MCF 10A (cell line): ENCODE measurements around the gene NDUFS6. TPM values are rescaled to one million over a fixed set of nuclear protein-coding genes. Genes with fewer than 3 reads are reported as not detected.

ENCODE experiments used
- BruUV-seq: library from RNA; stranded (reverse); fragments of 400-500 nt; replicated peaks from 2 replicates; lab custom pipeline; 2021; lab: Mats Ljungman, UMichigan
- CTCF ChIA-PET: fragments of 300-600 bp; sonication (Branson Sonifier 250); formaldehyde crosslinking; extraction: SDS; loops from one replicate; lab custom pipeline; 2021; ENCODE audit warnings: antibody characterized with exemption, inconsistent platforms; lab: Yijun Ruan, JAX
- POLR2A ChIA-PET: fragments of 300-600, 350-650 bp; sonication (Branson Sonifier 250); formaldehyde crosslinking; extraction: SDS; loops from one replicate; lab custom pipeline; 2020; ENCODE audit warnings: antibody characterized with exemption, inconsistent platforms; lab: Yijun Ruan, JAX
- DNase-seq: peaks from one replicate; pipeline ENCODE4 v3.0.0-alpha.2; 2018; ENCODE audit not compliant: unreplicated experiment
- H3K27ac Mint-ChIP-seq: one replicate; pipeline ENCODE4 v1.8.0; 2022; ENCODE audit warnings: mild to moderate bottlenecking, low read depth, mixed read lengths; ENCODE audit not compliant: unreplicated experiment
- H3K27me3 Mint-ChIP-seq: one replicate; pipeline ENCODE4 v1.8.0; 2022; ENCODE audit warnings: mixed read lengths; ENCODE audit not compliant: insufficient read depth, unreplicated experiment
- H3K36me3 Mint-ChIP-seq: one replicate; pipeline ENCODE4 v1.8.0; 2022; ENCODE audit warnings: mild to moderate bottlenecking, moderate library complexity, mixed read lengths; ENCODE audit not compliant: insufficient read depth, unreplicated experiment
- H3K4me1 Mint-ChIP-seq: one replicate; pipeline ENCODE4 v1.8.0; 2022; ENCODE audit warnings: mixed read lengths; ENCODE audit not compliant: insufficient read depth, unreplicated experiment
- H3K4me3 Mint-ChIP-seq: one replicate; pipeline ENCODE4 v1.8.0; 2022; ENCODE audit warnings: mild to moderate bottlenecking, moderate library complexity, mixed read lengths; ENCODE audit not compliant: unreplicated experiment
- H3K9me3 Mint-ChIP-seq: one replicate; pipeline ENCODE4 v1.8.0; 2022; ENCODE audit warnings: mixed read lengths; ENCODE audit not compliant: unreplicated experiment
- CTCF ChIP-seq: fragments of 200-600 bp; IDR thresholded peaks from one replicate; pipeline ENCODE4 v1.8.0; 2022; ENCODE audit warnings: antibody characterized with exemption, mild to moderate bottlenecking; ENCODE audit not compliant: unreplicated experiment
- intact Hi-C: fragments of 100-400 bp; cut with micrococcal nuclease; formaldehyde crosslinking; loops from 2 replicates; pipeline ENCODE4 v1.14.1; 2022
- total RNA-seq: library from RNA; stranded (reverse); gene quantifications from 2 replicates; pipeline ENCODE4 v1.2.3, GENCODE V29; 2022

NDUFS6 gene
- total RNA-seq, 1 experiment from 2014 or later, result 65.6 TPM

- CTCF ChIA-PET, result interaction anchor here (0.6 kb wide), 1 partner anchor 29 kb away, joined by 3 read pairs; no protein-coding TSS in a partner anchor
- intact Hi-C loops, result no loop called here
- POLR2A ChIA-PET, result no interaction called here
- Mint-ChIP-seq H3K27me3 (peaks cover 25% of the 10 kb centered on the region), H3K4me3 (no peak overlapping the region), H3K27ac (no peak overlapping the region), H3K9me3 (peaks cover 7% of the 10 kb centered on the region), H3K4me1 (no peaks in the 10 kb centered on the region), H3K36me3 (no peaks in the 10 kb centered on the region)
- BruUV-seq, result no TSS peak
- no peak for TF ChIP-seq CTCF
- no peak for DNase-seq
Measured at GRCh38 chr5:1757511-1757910, 43.7 kb upstream of the NDUFS6 start.

- no peaks in the 10 kb centered on the region for H3K4me1 Mint-ChIP-seq
- peaks cover 7% of the 10 kb centered on the region for H3K9me3 Mint-ChIP-seq
- ChIA-PET POLR2A (no interaction called here), CTCF (interaction anchor here (0.6 kb wide), 2 partner anchors 393 to 1039 kb away, joined by 3 to 4 read pairs; no protein-coding TSS in a partner anchor)
- no peak for DNase-seq
- BruUV-seq, result no TSS peak
- H3K27ac Mint-ChIP-seq, result no peak overlapping the region
- no peaks in the 10 kb centered on the region for H3K36me3 Mint-ChIP-seq
- no peak for TF ChIP-seq CTCF
- intact Hi-C loops, result no loop called here
- no peak overlapping the region for H3K4me3 Mint-ChIP-seq
- peaks cover 21% of the 10 kb centered on the region for H3K27me3 Mint-ChIP-seq
Measured at GRCh38 chr5:1758574-1758973, 42.6 kb upstream of the NDUFS6 start.

GRCh38 chr5:1759378-1759970, 41.7 kb upstream of the NDUFS6 start:
- BruUV-seq, result no TSS peak
- Mint-ChIP-seq H3K4me3 (no peak overlapping the region), H3K9me3 (peaks cover 7% of the 10 kb centered on the region), H3K4me1 (no peaks in the 10 kb centered on the region), H3K36me3 (no peaks in the 10 kb centered on the region), H3K27me3 (peaks cover 17% of the 10 kb centered on the region), H3K27ac (no peak overlapping the region)
- intact Hi-C loops, result no loop called here
- ChIA-PET POLR2A (no interaction called here), CTCF (no interaction called here)
- TF ChIP-seq CTCF, result no peak
- no peak for DNase-seq

- BruUV-seq, result no TSS peak
- TF ChIP-seq CTCF, result no peak
- Mint-ChIP-seq H3K27ac (no peak overlapping the region), H3K9me3 (peaks cover 7% of the 10 kb centered on the region), H3K27me3 (peaks cover 12% of the 10 kb centered on the region), H3K4me3 (no peak overlapping the region), H3K4me1 (no peaks in the 10 kb centered on the region), H3K36me3 (no peaks in the 10 kb centered on the region)
- no peak for DNase-seq
- CTCF ChIA-PET, result interaction anchor here (0.5 kb wide), 1 partner anchor 746 kb away, joined by 3 read pairs; no protein-coding TSS in a partner anchor
- intact Hi-C loops, result no loop called here
- POLR2A ChIA-PET, result no interaction called here
Measured at GRCh38 chr5:1760231-1760630, 41.0 kb upstream of the NDUFS6 start.
